Cardiac muscle cell (in vitro differentiated cells and primary cell): Measurements from ENCODE around the gene TNMD. TPM values are rescaled to one million over a fixed set of nuclear protein-coding genes. Genes with fewer than 3 reads are reported as not detected.
A peak's percentile ranks its signal among the peaks of the same experiment; 100 is the strongest.

Source experiments
- DNase-seq, 2 donors: peaks; one replicate each; pipeline versions ENCODE4 v3.0.0 to v3.0.0-alpha.2; 2010 to 2017; ENCODE audit warnings: low read depth in 1 of 2, low spot score in 1 of 2
- H3K27ac ChIP-seq: fragments of 200-600 bp; sonication (generic); 2 replicates; pipeline ENCODE4 v1.5.1; 2016
- H3K27me3 ChIP-seq: fragments of 200-600 bp; sonication (generic); 2 replicates; pipeline ENCODE4 v1.6.0; 2016; ENCODE audit warnings: control low read depth
- H3K36me3 ChIP-seq: fragments of 200-600 bp; sonication (generic); 2 replicates; pipeline ENCODE4 v1.5.1; 2016; ENCODE audit warnings: control low read depth
- H3K4me1 ChIP-seq: fragments of 200-600 bp; sonication (generic); 2 replicates; pipeline ENCODE4 v1.8.1; 2017; ENCODE audit warnings: low read depth, mild to moderate bottlenecking, mixed run types
- H3K4me3 ChIP-seq: fragments of 200-600 bp; sonication (generic); 2 replicates; pipeline ENCODE4 v1.5.1; 2016; ENCODE audit warnings: mild to moderate bottlenecking
- H3K9me3 ChIP-seq: fragments of 200-600 bp; sonication (generic); 2 replicates; pipeline ENCODE4 v1.5.1; 2017; ENCODE audit warnings: low read depth, mild to moderate bottlenecking, control low read depth
- polyA plus RNA-seq: library from polyadenylated mRNA; unstranded; fragments of >200 nt; fragmentation: Nextera tagmentation; extraction: Ambion mirVana; gene quantifications from 2 replicates; pipeline ENCODE4 v1.2.1, GENCODE V29; 2016
- total RNA-seq: library from RNA; depleted of rRNA; stranded (reverse); fragments of >200 nt; gene quantifications from 2 replicates; pipeline ENCODE4 v1.2.3, GENCODE V29; 2016
- TF ChIP-seq, protein P1 (sequence below): IDR thresholded peaks from 2 replicates; pipeline ENCODE4 v1.5.1; 2012; ENCODE audit warnings: low read depth, mild to moderate bottlenecking, low read length

TNMD gene
- total and polyA plus RNA-seq, 2 experiments from 2014 or later, result 0.57 to 6.9 TPM

DNA sequence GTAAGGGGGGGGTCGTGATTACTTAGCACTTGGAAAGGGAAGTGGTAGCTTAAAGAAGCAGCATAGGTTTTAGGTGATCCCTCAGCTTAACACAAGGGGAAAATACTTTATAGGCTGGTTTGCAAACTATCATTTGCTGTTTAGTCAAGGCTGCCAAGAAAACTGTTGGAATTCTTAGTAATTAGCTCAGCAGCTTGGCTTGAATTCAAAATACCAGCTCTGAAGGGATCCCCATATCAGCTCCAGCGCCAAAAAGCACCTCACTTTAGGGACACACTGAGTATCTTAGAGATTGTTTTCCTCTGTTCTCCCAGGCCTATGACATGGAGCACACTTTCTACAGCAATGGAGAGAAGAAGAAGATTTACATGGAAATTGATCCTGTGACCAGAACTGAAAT lies 8.8 kb downstream of the TNMD start:
- TF ChIP-seq, protein P1, sequence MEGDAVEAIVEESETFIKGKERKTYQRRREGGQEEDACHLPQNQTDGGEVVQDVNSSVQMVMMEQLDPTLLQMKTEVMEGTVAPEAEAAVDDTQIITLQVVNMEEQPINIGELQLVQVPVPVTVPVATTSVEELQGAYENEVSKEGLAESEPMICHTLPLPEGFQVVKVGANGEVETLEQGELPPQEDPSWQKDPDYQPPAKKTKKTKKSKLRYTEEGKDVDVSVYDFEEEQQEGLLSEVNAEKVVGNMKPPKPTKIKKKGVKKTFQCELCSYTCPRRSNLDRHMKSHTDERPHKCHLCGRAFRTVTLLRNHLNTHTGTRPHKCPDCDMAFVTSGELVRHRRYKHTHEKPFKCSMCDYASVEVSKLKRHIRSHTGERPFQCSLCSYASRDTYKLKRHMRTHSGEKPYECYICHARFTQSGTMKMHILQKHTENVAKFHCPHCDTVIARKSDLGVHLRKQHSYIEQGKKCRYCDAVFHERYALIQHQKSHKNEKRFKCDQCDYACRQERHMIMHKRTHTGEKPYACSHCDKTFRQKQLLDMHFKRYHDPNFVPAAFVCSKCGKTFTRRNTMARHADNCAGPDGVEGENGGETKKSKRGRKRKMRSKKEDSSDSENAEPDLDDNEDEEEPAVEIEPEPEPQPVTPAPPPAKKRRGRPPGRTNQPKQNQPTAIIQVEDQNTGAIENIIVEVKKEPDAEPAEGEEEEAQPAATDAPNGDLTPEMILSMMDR, result no peak
- H3K27me3 ChIP-seq, result no peaks in the 10 kb centered on the region
- H3K36me3 ChIP-seq, result no peaks in the 10 kb centered on the region
- H3K9me3 ChIP-seq, result no peaks in the 10 kb centered on the region
- peaks cover 12% of the 10 kb centered on the region for H3K4me1 ChIP-seq
- H3K4me3 ChIP-seq, result no peak overlapping the region
- H3K27ac ChIP-seq, result no peak overlapping the region
- peak in 1 of 2 donors; percentile 6 for DNase-seq

DNA sequence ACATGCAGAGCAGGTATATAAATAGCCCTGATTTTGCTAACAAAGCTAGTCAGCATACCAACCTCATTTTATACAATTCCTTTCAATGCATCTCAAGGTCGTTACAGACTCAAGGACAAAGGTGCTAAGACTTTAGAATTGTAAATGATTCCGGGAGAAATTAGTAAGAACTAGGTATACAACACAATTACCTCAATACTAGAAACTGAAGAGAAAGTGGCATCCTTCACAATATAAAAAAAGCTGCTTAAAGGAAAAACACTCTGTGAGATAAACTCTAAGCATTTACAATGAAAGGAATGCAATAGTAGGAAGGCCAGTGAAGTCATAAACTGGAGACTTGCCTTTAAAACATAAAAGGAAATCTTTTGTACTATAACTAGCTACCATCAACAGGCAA lies 11.9 kb downstream of the TNMD start:
- Histone ChIP-seq H3K36me3 (no peaks in the 10 kb centered on the region), H3K4me1 (peaks cover 15% of the 10 kb centered on the region), H3K4me3 (no peak overlapping the region), H3K27me3 (no peaks in the 10 kb centered on the region), H3K27ac (peak overlapping the region; percentile 3), H3K9me3 (no peaks in the 10 kb centered on the region)
- peak in 1 of 2 donors; percentile 35 for DNase-seq
- TF ChIP-seq, protein P1, result no peak

DNA sequence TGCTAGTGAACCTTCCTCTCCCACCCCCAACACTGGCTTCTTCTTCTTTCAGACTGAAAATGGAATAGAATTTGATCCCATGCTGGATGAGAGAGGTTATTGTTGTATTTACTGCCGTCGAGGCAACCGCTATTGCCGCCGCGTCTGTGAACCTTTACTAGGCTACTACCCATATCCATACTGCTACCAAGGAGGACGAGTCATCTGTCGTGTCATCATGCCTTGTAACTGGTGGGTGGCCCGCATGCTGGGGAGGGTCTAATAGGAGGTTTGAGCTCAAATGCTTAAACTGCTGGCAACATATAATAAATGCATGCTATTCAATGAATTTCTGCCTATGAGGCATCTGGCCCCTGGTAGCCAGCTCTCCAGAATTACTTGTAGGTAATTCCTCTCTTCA lies 14.7 kb downstream of the TNMD start:
- Histone ChIP-seq H3K27me3 (no peaks in the 10 kb centered on the region), H3K4me3 (no peak overlapping the region), H3K36me3 (no peaks in the 10 kb centered on the region), H3K27ac (no peak overlapping the region), H3K4me1 (peaks cover 15% of the 10 kb centered on the region), H3K9me3 (no peaks in the 10 kb centered on the region)
- TF ChIP-seq, protein P1, result no peak
- no peak for DNase-seq

DNA sequence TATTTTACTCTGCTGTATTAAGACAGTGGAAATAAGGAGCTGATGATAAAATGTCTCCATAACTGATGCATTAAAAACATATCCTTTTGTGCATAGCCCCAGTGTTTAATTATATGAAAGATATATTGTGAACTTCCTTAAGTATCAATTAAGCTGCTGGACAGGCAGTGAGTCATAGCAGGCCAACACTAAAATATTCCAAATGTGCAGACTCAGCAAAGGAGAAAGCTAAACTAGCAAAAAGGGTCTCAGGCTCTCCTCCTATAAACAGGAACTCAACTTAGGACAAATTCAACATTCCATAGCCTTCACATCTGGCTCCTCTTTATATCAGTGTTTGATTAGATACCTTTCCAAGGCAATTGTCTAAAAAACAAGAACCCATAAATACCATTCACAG lies 15.6 kb downstream of the TNMD start:
- no peak for DNase-seq
- H3K27me3 ChIP-seq, result no peaks in the 10 kb centered on the region
- TF ChIP-seq, protein P1, result no peak
- no peak overlapping the region for H3K4me3 ChIP-seq
- no peaks in the 10 kb centered on the region for H3K36me3 ChIP-seq
- peaks cover 17% of the 10 kb centered on the region for H3K4me1 ChIP-seq
- H3K27ac ChIP-seq, result no peak overlapping the region
- H3K9me3 ChIP-seq, result no peaks in the 10 kb centered on the region

DNA sequence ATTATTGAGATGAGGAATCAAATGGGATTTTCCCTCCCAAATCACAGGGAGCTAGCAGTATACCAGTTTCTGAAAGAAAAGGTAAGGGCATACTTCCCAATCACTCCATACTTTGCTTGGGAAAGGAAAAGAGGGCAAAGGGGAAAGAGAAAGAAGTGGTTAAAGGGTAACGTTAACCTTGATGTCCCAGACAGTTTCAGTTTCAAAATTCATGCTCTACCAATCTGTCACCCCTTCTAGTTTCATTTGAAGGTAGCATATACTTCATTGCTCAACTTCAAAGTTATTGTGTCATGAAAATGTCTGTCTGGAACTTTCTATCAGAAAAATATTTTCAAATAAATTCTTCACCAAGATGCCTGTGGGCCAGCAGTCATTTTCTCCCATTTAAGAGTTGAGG lies 16.0 kb downstream of the TNMD start:
- Histone ChIP-seq H3K4me3 (no peak overlapping the region), H3K9me3 (no peaks in the 10 kb centered on the region), H3K36me3 (no peaks in the 10 kb centered on the region), H3K4me1 (peaks cover 21% of the 10 kb centered on the region), H3K27ac (no peak overlapping the region), H3K27me3 (no peaks in the 10 kb centered on the region)
- TF ChIP-seq, protein P1, result no peak
- DNase-seq, result no peak

DNA sequence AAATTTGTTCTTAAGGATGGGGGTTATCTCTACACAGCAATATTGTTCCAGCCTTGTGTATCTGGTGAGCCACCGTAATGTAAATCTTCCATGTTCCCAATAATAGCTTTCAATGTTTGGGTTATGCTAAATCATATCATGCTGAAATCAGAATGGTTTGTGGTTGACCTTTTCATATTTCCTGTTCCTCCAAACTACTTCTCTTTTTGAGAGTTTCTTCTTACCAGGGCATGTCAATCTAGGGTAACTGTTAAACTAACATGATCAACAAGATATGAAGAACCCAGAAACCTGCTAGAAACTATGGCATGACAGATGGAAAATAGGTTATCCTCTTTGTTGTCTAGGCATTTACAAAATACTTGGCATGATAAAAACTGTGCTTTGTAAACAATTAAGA lies 22.0 kb downstream of the TNMD start:
- Histone ChIP-seq H3K9me3 (no peaks in the 10 kb centered on the region), H3K27me3 (no peaks in the 10 kb centered on the region), H3K4me1 (peaks cover 8% of the 10 kb centered on the region), H3K4me3 (no peak overlapping the region), H3K36me3 (no peaks in the 10 kb centered on the region), H3K27ac (no peak overlapping the region)
- DNase-seq, result no peak
- TF ChIP-seq, protein P1, result no peak
